Esophagus squamous epithelium (tissue), 5 donors: ENCODE results near the gene CSF1R. TPM values are rescaled to one million over a fixed set of nuclear protein-coding genes. Genes with fewer than 3 reads are reported as not detected.

Experiments used
- DNase-seq: peaks from one replicate; lab custom pipeline; 2025; lab: John Stamatoyannopoulos, UW
- H3K27ac ChIP-seq, 4 donors: fragments of 200-600 bp; sonication (generic); one replicate each; pipeline ENCODE4 v1.5.1; 2016 to 2019; ENCODE audit warnings: mild to moderate bottlenecking in 1 of 4
- H3K27me3 ChIP-seq, 4 donors: fragments of 200-600 bp; sonication (generic); 1 replicate in 3 of 4; 2 replicates in 1 of 4; pipeline versions ENCODE4 v1.5.1 to v1.6.0; 2017 to 2021; ENCODE audit warnings: antibody characterized with exemption in 1 of 4
- H3K36me3 ChIP-seq, 3 donors: fragments of 200-600 bp; sonication (generic); one replicate each; pipeline ENCODE4 v1.5.1; 2016 to 2019
- H3K4me1 ChIP-seq, 3 donors: fragments of 200-600 bp; sonication (generic); one replicate each; pipeline ENCODE4 v1.5.1; 2017 to 2019
- H3K4me3 ChIP-seq, 4 donors: fragments of 200-600 bp; sonication (generic); 1 replicate in 3 of 4; 2 replicates in 1 of 4; pipeline ENCODE4 v1.5.1; 2016 to 2019; ENCODE audit warnings: mild to moderate bottlenecking in 2 of 4, moderate library complexity in 1 of 4
- H3K9me3 ChIP-seq, 3 donors: fragments of 200-600 bp; sonication (generic); one replicate each; pipeline ENCODE4 v1.5.1; 2016 to 2019
- CTCF ChIP-seq, 6 experiments: fragments of 450-650 bp in 4 of 6; fragments of 200-600 bp in 2 of 6; sonication (generic) in 2 of 6; IDR thresholded peaks; one replicate each; pipeline ENCODE4 v1.5.1; 2016 to 2019; ENCODE audit warnings: antibody characterized with exemption in 6 of 6, mild to moderate bottlenecking in 4 of 6, moderate library complexity in 4 of 6
- POLR2A ChIP-seq, 4 donors: fragments of 450-650 bp; IDR thresholded peaks; one replicate each; pipeline ENCODE4 v1.6.1; 2017; ENCODE audit warnings: antibody characterized with exemption in 4 of 4, mild to moderate bottlenecking in 4 of 4, moderate library complexity in 3 of 4
- WGBS, 2 donors: methylation state at CpG; one replicate each; pipeline ENCODE4 v1.1.5; 2018; 5-methylcytosine and 5-hydroxymethylcytosine counted together
- intact Hi-C: fragments of 100-400 bp; cut with DNase I; formaldehyde crosslinking; loops from one replicate; pipeline ENCODE4 v1.15.0; 2022
- total RNA-seq, 4 donors: library from RNA; depleted of rRNA; stranded (reverse); fragments of >200 nt; gene quantifications; one replicate each; pipeline ENCODE4 v1.1.0, GENCODE V29; 2016
- donor health status: DM: yes; HTN: yes; CAD: no.

The CSF1R gene
- total RNA-seq, 4 donors from 2014 or later, result 4.3 to 38.7 (median 15.1) TPM

GRCh38 chr5:150121448-150122157, 35.2 kb upstream of the CSF1R start:
- 93% methylated on average over 13 of the region's 14 CpGs for WGBS, 2 donors
- no peak overlapping the region for H3K27ac ChIP-seq
- intact Hi-C loops, result no loop called here
- peaks cover 0 to 86% (median 0%) of the 10 kb centered on the region in 3 donors for H3K36me3 ChIP-seq
- no peak for TF ChIP-seq POLR2A (IDR thresholded peaks at IDR 0.05)
- no peak for TF ChIP-seq CTCF (IDR thresholded peaks at IDR 0.05)
- H3K4me3 ChIP-seq, result no peak overlapping the region
- H3K4me1 ChIP-seq, result no peaks in the 10 kb centered on the region
- no peaks in the 10 kb centered on the region for H3K27me3 ChIP-seq
- DNase-seq, result no peak
- no peaks in the 10 kb centered on the region for H3K9me3 ChIP-seq

GRCh38 chr5:150120617-150121447, 34.5 kb upstream of the CSF1R start:
- no peaks in the 10 kb centered on the region for H3K9me3 ChIP-seq
- H3K4me1 ChIP-seq, result no peaks in the 10 kb centered on the region
- H3K27me3 ChIP-seq, result no peaks in the 10 kb centered on the region
- H3K36me3 ChIP-seq, result peaks cover 0 to 86% (median 0%) of the 10 kb centered on the region in 3 donors
- no peak overlapping the region for H3K4me3 ChIP-seq
- WGBS, 2 donors, result 73 to 76% methylated on average over 11 of the region's 19 CpGs
- DNase-seq, result no peak
- TF ChIP-seq POLR2A (IDR thresholded peaks at IDR 0.05) (no peak), CTCF (IDR thresholded peaks at IDR 0.05) (no peak)
- intact Hi-C loops, result no loop called here
- no peak overlapping the region for H3K27ac ChIP-seq

- no peak for DNase-seq
- peaks cover 0 to 83% (median 0%) of the 10 kb centered on the region in 3 donors for H3K36me3 ChIP-seq
- H3K4me3 ChIP-seq, result no peak overlapping the region
- no peaks in the 10 kb centered on the region for H3K4me1 ChIP-seq
- no peak overlapping the region for H3K27ac ChIP-seq
- no peaks in the 10 kb centered on the region for H3K9me3 ChIP-seq
- intact Hi-C loops, result no loop called here
- WGBS, 2 donors, result 87 to 93% methylated on average over 3 of the region's 3 CpGs
- no peak for TF ChIP-seq POLR2A (IDR thresholded peaks at IDR 0.05)
- H3K27me3 ChIP-seq, result no peaks in the 10 kb centered on the region
Measured at GRCh38 chr5:150120062-150120441, 33.7 kb upstream of the CSF1R start.

- intact Hi-C loops, result no loop called here
- Histone ChIP-seq H3K27ac (no peak overlapping the region), H3K9me3 (no peaks in the 10 kb centered on the region), H3K36me3 (peaks cover 0 to 78% (median 0%) of the 10 kb centered on the region in 3 donors), H3K4me3 (no peak overlapping the region), H3K27me3 (no peaks in the 10 kb centered on the region), H3K4me1 (no peaks in the 10 kb centered on the region)
- DNase-seq, result no peak
- 58 to 68% methylated on average over 4 to 5 of the region's 10 CpGs for WGBS, 2 donors
- TF ChIP-seq POLR2A (IDR thresholded peaks at IDR 0.05) (no peak), CTCF (IDR thresholded peaks at IDR 0.05) (no peak)
Measured at GRCh38 chr5:150119421-150120061, 33.2 kb upstream of the CSF1R start.

GRCh38 chr5:150118561-150119229, 32.3 kb upstream of the CSF1R start:
- peaks cover 0 to 3% (median 0%) of the 10 kb centered on the region in 3 donors for H3K4me1 ChIP-seq
- intact Hi-C loops, result no loop called here
- no peaks in the 10 kb centered on the region for H3K27me3 ChIP-seq
- TF ChIP-seq POLR2A (IDR thresholded peaks at IDR 0.05), result no peak
- no peak for TF ChIP-seq CTCF (IDR thresholded peaks at IDR 0.05)
- H3K4me3 ChIP-seq, result no peak overlapping the region
- 87 to 89% methylated on average over 4 to 6 of the region's 11 CpGs for WGBS, 2 donors
- no peak overlapping the region for H3K27ac ChIP-seq
- H3K36me3 ChIP-seq, result peaks cover 0 to 70% (median 0%) of the 10 kb centered on the region in 3 donors
- no peaks in the 10 kb centered on the region for H3K9me3 ChIP-seq
- no peak for DNase-seq
